ENCODE measurements around the gene CACFD1. TPM values are rescaled to one million over a fixed set of nuclear protein-coding genes. Genes with fewer than 3 reads are reported as not detected.

Gene CACFD1
- total and polyA plus RNA-seq, 2 of the 13 experiments (the other 11 are each of a cell fraction or from before 2014, with no cell fraction given): 13.8 to 14.6 TPM

DNA sequence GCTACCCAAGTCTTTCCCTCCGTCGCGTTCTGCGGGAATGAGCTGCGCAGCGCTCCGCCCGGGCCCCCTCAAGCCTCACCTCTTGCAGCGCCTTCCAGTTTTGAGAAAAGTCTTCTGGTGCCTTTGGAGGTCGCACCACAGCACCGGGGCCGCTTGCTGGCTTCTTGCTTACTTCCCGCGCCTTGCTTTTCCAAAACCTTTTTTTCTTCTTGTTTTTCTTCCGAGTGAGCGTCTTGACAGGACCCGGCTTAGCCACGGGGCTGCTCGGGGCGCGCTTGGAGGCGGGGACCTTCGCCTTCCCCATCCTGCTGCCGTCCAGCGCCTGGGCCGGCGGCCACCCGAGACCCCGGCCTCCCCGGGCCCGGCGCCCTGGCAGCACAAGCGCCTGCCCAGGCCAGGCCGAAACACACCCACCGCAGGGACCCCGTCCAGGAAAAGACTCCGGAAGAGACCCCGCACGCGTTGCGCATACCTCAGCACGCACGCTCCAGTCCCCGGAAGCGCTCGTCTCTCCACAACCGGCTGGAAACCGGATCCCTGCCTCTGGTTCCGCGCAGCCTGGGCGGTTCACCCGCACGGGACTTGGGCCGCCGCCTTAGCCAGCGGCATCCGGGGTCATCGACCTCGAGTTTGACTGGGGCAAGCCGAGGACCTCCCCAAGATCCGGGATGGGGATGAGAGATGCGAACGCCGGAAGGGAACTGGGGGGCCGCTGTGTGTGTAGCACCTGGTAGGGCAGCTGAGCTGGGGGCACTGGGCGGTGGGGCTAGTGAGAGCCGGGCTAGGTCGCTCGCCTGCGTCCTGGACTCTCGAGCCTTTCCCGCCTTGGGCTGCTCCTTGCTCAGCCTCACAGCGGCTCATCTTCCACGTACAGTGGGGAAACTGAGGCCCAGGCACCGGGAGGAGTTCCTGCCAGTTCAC lies 42.0 kb upstream of the CACFD1 start, which contains the start of gene REXO4 (continued):
- TF ChIP-seq, protein P1, sequence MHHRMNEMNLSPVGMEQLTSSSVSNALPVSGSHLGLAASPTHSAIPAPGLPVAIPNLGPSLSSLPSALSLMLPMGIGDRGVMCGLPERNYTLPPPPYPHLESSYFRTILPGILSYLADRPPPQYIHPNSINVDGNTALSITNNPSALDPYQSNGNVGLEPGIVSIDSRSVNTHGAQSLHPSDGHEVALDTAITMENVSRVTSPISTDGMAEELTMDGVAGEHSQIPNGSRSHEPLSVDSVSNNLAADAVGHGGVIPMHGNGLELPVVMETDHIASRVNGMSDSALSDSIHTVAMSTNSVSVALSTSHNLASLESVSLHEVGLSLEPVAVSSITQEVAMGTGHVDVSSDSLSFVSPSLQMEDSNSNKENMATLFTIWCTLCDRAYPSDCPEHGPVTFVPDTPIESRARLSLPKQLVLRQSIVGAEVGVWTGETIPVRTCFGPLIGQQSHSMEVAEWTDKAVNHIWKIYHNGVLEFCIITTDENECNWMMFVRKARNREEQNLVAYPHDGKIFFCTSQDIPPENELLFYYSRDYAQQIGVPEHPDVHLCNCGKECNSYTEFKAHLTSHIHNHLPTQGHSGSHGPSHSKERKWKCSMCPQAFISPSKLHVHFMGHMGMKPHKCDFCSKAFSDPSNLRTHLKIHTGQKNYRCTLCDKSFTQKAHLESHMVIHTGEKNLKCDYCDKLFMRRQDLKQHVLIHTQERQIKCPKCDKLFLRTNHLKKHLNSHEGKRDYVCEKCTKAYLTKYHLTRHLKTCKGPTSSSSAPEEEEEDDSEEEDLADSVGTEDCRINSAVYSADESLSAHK (CRISPR knock-in tag; IDR thresholded peaks at IDR 0.05; ENCODE audit: borderline replicate concordance): no peak
- TF ChIP-seq, protein P2, sequence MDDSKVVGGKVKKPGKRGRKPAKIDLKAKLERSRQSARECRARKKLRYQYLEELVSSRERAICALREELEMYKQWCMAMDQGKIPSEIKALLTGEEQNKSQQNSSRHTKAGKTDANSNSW (CRISPR knock-in tag; IDR thresholded peaks at IDR 0.05; ENCODE audit: borderline replicate concordance): no peak
- TF ChIP-seq, protein P3, sequence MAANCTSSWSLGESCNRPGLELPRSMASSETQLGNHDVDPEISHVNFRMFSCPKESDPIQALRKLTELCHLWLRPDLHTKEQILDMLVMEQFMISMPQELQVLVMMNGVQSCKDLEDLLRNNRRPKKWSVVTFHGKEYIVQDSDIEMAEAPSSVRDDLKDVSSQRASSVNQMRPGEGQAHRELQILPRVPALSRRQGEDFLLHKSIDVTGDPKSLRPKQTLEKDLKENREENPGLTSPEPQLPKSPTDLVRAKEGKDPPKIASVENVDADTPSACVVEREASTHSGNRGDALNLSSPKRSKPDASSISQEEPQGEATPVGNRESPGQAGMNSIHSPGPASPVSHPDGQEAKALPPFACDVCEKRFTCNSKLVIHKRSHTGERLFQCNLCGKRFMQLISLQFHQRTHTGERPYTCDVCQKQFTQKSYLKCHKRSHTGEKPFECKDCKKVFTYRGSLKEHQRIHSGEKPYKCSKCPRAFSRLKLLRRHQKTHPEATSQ (CRISPR knock-in tag; IDR thresholded peaks at IDR 0.05; ENCODE audit: borderline replicate concordance): peak; percentile 80; the same call in 1 of the 2 replicates
- no peak for TF ChIP-seq MBD4 (IDR thresholded peaks at IDR 0.05; ENCODE audit: borderline replicate concordance, low read length)
- TF ChIP-seq ZNF274 (CRISPR knock-in tag; IDR thresholded peaks at IDR 0.05): peak; percentile 51; the same call in 1 of the 2 replicates
- peak; percentile 79; the same call in 1 of the 2 replicates for TF ChIP-seq AHR (CRISPR knock-in tag; IDR thresholded peaks at IDR 0.05)
- TF ChIP-seq BORCS8-MEF2B (CRISPR knock-in tag; IDR thresholded peaks at IDR 0.05): peak; percentile 95
- peak; percentile 97 for TF ChIP-seq MYC (CRISPR knock-in tag; IDR thresholded peaks at IDR 0.05; ENCODE audit: borderline replicate concordance)
- TF ChIP-seq, protein P4, sequence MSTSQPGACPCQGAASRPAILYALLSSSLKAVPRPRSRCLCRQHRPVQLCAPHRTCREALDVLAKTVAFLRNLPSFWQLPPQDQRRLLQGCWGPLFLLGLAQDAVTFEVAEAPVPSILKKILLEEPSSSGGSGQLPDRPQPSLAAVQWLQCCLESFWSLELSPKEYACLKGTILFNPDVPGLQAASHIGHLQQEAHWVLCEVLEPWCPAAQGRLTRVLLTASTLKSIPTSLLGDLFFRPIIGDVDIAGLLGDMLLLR (CRISPR knock-in tag; IDR thresholded peaks at IDR 0.05): peak; percentile 75; the same call in 1 of the 2 replicates
- TF ChIP-seq, protein P5, sequence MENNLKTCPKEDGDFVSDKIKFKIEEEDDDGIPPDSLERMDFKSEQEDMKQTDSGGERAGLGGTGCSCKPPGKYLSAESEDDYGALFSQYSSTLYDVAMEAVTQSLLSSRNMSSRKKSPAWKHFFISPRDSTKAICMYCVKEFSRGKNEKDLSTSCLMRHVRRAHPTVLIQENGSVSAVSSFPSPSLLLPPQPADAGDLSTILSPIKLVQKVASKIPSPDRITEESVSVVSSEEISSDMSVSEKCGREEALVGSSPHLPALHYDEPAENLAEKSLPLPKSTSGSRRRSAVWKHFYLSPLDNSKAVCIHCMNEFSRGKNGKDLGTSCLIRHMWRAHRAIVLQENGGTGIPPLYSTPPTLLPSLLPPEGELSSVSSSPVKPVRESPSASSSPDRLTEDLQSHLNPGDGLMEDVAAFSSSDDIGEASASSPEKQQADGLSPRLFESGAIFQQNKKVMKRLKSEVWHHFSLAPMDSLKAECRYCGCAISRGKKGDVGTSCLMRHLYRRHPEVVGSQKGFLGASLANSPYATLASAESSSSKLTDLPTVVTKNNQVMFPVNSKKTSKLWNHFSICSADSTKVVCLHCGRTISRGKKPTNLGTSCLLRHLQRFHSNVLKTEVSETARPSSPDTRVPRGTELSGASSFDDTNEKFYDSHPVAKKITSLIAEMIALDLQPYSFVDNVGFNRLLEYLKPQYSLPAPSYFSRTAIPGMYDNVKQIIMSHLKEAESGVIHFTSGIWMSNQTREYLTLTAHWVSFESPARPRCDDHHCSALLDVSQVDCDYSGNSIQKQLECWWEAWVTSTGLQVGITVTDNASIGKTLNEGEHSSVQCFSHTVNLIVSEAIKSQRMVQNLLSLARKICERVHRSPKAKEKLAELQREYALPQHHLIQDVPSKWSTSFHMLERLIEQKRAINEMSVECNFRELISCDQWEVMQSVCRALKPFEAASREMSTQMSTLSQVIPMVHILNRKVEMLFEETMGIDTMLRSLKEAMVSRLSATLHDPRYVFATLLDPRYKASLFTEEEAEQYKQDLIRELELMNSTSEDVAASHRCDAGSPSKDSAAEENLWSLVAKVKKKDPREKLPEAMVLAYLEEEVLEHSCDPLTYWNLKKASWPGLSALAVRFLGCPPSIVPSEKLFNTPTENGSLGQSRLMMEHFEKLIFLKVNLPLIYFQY (CRISPR knock-in tag; IDR thresholded peaks at IDR 0.05; ENCODE audit: borderline replicate concordance): peak; percentile 76
- no peak for TF ChIP-seq NFE2 (CRISPR knock-in tag; IDR thresholded peaks at IDR 0.05)
- 0 out of 2 replicates have a peak, but pooled peaks have one; percentile 63 for TF ChIP-seq NAIF1 (CRISPR knock-in tag; IDR thresholded peaks at IDR 0.05; ENCODE audit: borderline replicate concordance)
- TF ChIP-seq HHEX (CRISPR knock-in tag; IDR thresholded peaks at IDR 0.05): no peak
- peak; percentile 26; the same call in 1 of the 2 replicates for TF ChIP-seq NCOR1 (IDR thresholded peaks at IDR 0.05; ENCODE audit: borderline replicate concordance, low read length)
- TF ChIP-seq ZKSCAN5 (CRISPR knock-in tag; IDR thresholded peaks at IDR 0.05): no peak
- peak; percentile 67 for TF ChIP-seq RARA (CRISPR knock-in tag; IDR thresholded peaks at IDR 0.05)
- 0 out of 2 replicates have a peak, but pooled peaks have one; percentile 61 for TF ChIP-seq ZNF30 (CRISPR knock-in tag; IDR thresholded peaks at IDR 0.05)

Measured in HepG2 (cell line).